ENCODE data around the gene PDZD7.

PDZD7 gene

GRCh38 chr10:100981178-100981772, 49.7 kb downstream of the PDZD7 start:
- ATAC-seq: no peak

GRCh38 chr10:100980711-100981110, 50.2 kb downstream of the PDZD7 start:
- no peak for TF ChIP-seq CSDC2 (CRISPR knock-in tag; IDR thresholded peaks at IDR 0.05)
- TF ChIP-seq ZC3H10 (CRISPR knock-in tag; IDR thresholded peaks at IDR 0.05): no peak
- no peak for ATAC-seq

More at GRCh38 chr10:100981178-100981772, 49.7 kb downstream of the PDZD7 start:
- no peak for TF ChIP-seq TSHZ2 (CRISPR knock-in tag; IDR thresholded peaks at IDR 0.05)
- no peak for TF ChIP-seq ZC3H10 (CRISPR knock-in tag; IDR thresholded peaks at IDR 0.05)
- no peak for TF ChIP-seq GLIS3 (CRISPR knock-in tag; IDR thresholded peaks at IDR 0.05)
- TF ChIP-seq CSRNP3 (CRISPR knock-in tag; IDR thresholded peaks at IDR 0.05): no peak
- no peak for TF ChIP-seq ARNTL (CRISPR knock-in tag; IDR thresholded peaks at IDR 0.05; ENCODE audit: borderline replicate concordance, low read depth)
- TF ChIP-seq ZFP3 (CRISPR knock-in tag; IDR thresholded peaks at IDR 0.05): no peak
- TF ChIP-seq TOX (CRISPR knock-in tag; IDR thresholded peaks at IDR 0.05; ENCODE audit: borderline replicate concordance): no peak
- TF ChIP-seq ZFP30 (CRISPR knock-in tag; IDR thresholded peaks at IDR 0.05): no peak
- TF ChIP-seq SNAI2 (CRISPR knock-in tag; IDR thresholded peaks at IDR 0.05): no peak
- no peak for TF ChIP-seq ISL1 (CRISPR knock-in tag; IDR thresholded peaks at IDR 0.05)
- TF ChIP-seq ESRRG (CRISPR knock-in tag; IDR thresholded peaks at IDR 0.05): no peak
- TF ChIP-seq ZNF565 (CRISPR knock-in tag; conservative IDR thresholded peaks at IDR 0.05; ENCODE audit: low read depth): no peak
- no peak for TF ChIP-seq CSDC2 (CRISPR knock-in tag; IDR thresholded peaks at IDR 0.05)
- no peak for TF ChIP-seq RARB (CRISPR knock-in tag; IDR thresholded peaks at IDR 0.05)
- no peak for TF ChIP-seq POU6F1 (CRISPR knock-in tag; IDR thresholded peaks at IDR 0.05; ENCODE audit: borderline replicate concordance, low read depth)
- TF ChIP-seq PPARA (CRISPR knock-in tag; IDR thresholded peaks at IDR 0.05; ENCODE audit: borderline replicate concordance): no peak
- no peak for TF ChIP-seq ZNF70 (CRISPR knock-in tag; IDR thresholded peaks at IDR 0.05)
- TF ChIP-seq OSR1 (CRISPR knock-in tag; IDR thresholded peaks at IDR 0.05): no peak
- no peak for TF ChIP-seq CREB5 (CRISPR knock-in tag; IDR thresholded peaks at IDR 0.05; ENCODE audit: low read depth)
- no peak for TF ChIP-seq ZNF8 (CRISPR knock-in tag; IDR thresholded peaks at IDR 0.05)

GRCh38 chr10:100980311-100980710, 50.6 kb downstream of the PDZD7 start:
- ATAC-seq: no peak
- TF ChIP-seq CSDC2 (CRISPR knock-in tag; IDR thresholded peaks at IDR 0.05) (no peak), BACH2 (CRISPR knock-in tag; IDR thresholded peaks at IDR 0.05; ENCODE audit: borderline replicate concordance) (no peak), ZFP3 (CRISPR knock-in tag; IDR thresholded peaks at IDR 0.05) (no peak), PPARA (CRISPR knock-in tag; IDR thresholded peaks at IDR 0.05; ENCODE audit: borderline replicate concordance) (no peak), ZC3H10 (CRISPR knock-in tag; IDR thresholded peaks at IDR 0.05) (no peak)

- no peak for ATAC-seq
- TF ChIP-seq ISL1 (CRISPR knock-in tag; IDR thresholded peaks at IDR 0.05): no peak
- TF ChIP-seq GLIS3 (CRISPR knock-in tag; IDR thresholded peaks at IDR 0.05): no peak
- no peak for TF ChIP-seq ZNF70 (CRISPR knock-in tag; IDR thresholded peaks at IDR 0.05)
- TF ChIP-seq PPARA (CRISPR knock-in tag; IDR thresholded peaks at IDR 0.05; ENCODE audit: borderline replicate concordance): no peak
- TF ChIP-seq CSDC2 (CRISPR knock-in tag; IDR thresholded peaks at IDR 0.05): no peak
- no peak for TF ChIP-seq ZFP30 (CRISPR knock-in tag; IDR thresholded peaks at IDR 0.05)
- no peak for TF ChIP-seq ARNTL (CRISPR knock-in tag; IDR thresholded peaks at IDR 0.05; ENCODE audit: borderline replicate concordance, low read depth)
- no peak for TF ChIP-seq CSRNP3 (CRISPR knock-in tag; IDR thresholded peaks at IDR 0.05)
- TF ChIP-seq ESRRG (CRISPR knock-in tag; IDR thresholded peaks at IDR 0.05): no peak
- no peak for TF ChIP-seq TSHZ2 (CRISPR knock-in tag; IDR thresholded peaks at IDR 0.05)
- TF ChIP-seq BACH2 (CRISPR knock-in tag; IDR thresholded peaks at IDR 0.05; ENCODE audit: borderline replicate concordance): no peak
- no peak for TF ChIP-seq ZNF565 (CRISPR knock-in tag; conservative IDR thresholded peaks at IDR 0.05; ENCODE audit: low read depth)
- no peak for TF ChIP-seq RARB (CRISPR knock-in tag; IDR thresholded peaks at IDR 0.05)
Observed at GRCh38 chr10:100979791-100980272, 51.1 kb downstream of the PDZD7 start.

Measured in SK-N-SH treated with all-trans-retinoic acid at 6 μM for 48 hours (cell line).